CD4-positive, alpha-beta T cell treated with Interleukin-2 at 100 ng/mL for 4 hours (primary cell): ENCODE measurements around the gene PDGFB.
"Not testable (repeated sequence)": the region's sequence is repeated elsewhere in the genome, so short reads cannot be mapped to it uniquely, and the experiment has no call there.

Source experiments
- DNase-seq: peaks from one replicate; pipeline ENCODE4 v3.0.0-alpha.2; 2020; ENCODE audit warnings: low spot score

PDGFB gene

GRCh38 chr22:39226353-39226752 lies 18.4 kb downstream of the PDGFB start:
- DNase-seq: no peak

DNA sequence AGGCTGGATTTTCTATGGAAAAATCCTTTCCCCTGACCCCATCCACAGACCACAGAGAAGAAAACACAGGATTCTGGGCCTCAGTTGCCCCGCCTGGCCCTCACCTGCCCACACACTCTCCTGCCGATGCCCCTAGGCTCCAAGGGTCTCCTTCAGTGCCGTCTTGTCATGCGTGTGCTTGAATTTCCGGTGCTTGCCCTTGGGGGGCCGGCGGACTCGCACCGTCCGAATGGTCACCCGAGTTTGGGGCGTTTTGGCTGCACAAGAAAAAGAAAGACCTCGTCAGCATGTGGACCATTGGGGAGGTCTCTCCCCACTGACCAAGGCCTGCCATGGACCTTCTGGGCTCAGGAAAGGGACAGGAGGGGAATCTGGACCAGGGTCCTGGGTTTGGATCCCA lies 19.2 kb downstream of the PDGFB start:
- DNase-seq: no peak

GRCh38 chr22:39224550-39224949 lies 20.2 kb downstream of the PDGFB start:
- DNase-seq: no peak

- peak; percentile 13 for DNase-seq
Measured at GRCh38 chr22:39223091-39223710, 21.6 kb downstream of the PDGFB start.

GRCh38 chr22:39221999-39222686 lies 22.6 kb downstream of the PDGFB start:
- DNase-seq: no peak

DNA sequence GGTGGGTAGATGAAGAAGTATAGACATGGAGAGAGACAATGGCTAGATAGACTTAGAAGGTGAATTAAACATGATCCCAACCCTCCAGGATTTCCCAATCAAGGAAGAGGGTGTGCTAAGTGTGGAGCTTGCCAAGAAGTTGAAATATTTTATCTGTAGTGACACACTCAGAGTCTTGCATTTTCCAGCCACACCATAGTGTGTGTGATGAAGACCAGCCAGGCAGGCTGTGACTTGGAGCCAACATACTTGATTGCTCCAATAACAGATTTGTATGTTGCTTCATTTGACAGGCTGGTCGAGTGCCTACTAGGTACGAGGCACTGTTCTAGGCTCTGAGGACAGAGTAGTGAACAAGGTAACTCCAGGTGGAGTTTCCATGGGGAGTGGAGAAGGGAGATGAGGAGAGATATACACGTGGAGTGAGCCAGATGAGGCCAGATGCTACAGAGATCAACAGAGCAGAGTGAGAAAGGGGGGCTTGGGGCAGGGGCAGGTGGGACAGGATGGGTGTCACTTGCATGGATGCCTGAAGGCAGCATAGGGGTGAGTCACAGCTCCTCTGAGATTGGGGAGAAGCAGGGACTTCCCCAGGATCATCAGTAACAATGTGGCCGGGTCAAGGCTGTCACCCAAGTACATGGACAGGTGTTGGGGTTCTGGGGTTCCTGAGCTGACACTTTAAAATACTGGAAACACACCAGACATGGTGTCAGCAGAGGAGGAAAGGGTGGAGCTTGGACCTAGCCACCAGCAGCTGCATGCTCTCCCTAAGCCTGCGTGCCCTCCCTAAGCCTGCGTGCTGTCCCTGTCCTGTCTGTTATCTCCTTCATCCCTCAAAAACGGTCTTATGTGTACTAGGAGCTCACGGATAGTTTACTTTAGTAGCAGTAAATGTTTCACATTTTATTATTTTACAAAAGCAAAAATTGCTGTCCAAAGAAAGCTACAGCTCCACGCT lies 23.6 kb downstream of the PDGFB start:
- peak; percentile 30 for DNase-seq

DNA sequence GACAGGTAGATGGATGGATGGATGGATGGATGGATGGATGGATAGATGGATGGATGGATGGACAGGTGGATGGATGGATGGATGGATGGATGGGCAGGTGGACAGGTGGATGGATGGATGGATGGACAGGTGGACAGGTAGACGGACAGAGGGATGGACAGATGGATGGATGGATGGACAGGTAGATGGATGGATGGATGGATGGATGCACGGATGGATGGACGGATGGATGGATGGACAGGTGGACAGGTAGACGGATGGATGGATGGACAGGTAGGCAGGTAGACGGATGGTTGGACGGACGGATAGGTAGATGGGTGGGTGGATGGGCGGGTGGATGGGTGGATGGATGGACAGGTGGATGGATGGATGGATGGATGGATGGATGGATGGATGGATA lies 24.3 kb downstream of the PDGFB start:
- no peak for DNase-seq

- no peak for DNase-seq
Measured at GRCh38 chr22:39219071-39220039, 25.4 kb downstream of the PDGFB start.

DNA sequence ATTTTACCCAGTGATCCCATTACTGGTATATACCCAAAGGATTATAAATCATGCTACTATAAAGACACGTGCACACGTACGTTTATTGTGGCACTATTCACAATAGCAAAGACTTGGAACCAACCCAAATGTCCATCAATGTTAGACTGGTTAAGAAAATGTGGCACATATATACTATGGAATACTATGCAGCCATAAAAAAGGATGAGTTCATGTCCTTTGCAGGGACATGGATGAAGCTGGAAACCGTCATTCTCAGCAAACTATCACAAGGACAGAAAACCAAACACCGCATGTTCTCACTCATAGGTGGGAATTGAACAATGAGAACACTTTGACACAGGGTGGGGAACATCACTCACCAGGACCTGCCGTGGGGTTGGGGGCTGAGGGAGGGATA lies 26.4 kb downstream of the PDGFB start:
- DNase-seq: not testable (repeated sequence)

DNA sequence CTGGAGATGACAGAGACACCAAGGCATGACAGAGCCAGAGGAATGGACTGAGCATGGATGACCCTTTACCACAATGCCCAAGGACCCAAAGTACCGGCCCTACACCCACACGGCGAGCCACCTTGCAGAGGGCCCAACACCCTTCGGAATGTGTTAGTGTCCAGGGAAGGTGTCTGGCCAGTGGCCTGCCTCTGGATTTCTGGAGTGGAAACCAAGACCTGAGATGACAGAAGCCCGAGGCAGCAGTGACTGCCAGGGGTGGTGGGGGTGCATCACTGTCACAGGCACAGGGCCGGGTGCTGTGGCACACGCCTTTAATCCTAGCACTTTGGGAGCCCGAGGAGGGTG lies 28.7 kb downstream of the PDGFB start:
- no peak for DNase-seq

DNA sequence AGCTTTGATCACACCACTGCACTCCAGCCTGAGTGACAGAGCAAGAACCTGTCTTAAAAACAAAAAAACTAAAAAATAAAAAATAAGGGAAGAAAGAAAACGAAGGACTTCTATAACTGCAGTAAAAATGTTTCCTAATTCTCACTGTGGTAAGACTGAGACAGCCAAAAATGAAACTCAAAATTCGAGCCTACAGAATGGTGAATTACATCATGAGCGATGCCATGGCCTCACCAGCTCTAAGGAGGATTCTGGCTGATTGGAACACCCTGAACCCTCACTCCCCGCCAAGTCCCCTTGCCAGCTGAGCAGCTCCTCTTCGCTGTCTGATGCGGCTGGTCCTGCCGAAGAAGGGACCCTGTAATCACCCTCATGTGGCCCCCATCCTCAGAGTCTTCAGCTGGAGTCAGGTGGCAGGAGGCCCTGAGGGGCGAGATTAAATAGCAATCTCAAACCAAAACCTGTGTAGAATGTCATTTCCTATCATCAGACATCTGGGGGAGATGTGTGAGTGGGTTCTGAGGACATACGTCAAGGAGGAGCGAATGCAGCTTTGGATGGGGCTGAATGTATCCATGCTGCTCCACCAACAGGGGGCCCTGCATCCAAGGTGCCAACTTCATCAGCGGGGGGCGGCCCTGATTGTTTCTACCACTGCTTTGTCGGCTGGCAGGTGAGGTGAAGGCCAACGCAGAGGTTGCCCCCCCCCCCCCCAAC lies 29.2 kb downstream of the PDGFB start:
- DNase-seq: peak; percentile 41

- DNase-seq: no peak
Measured at GRCh38 chr22:39215070-39215396, 29.7 kb downstream of the PDGFB start.

GRCh38 chr22:39214383-39215069 lies 30.3 kb downstream of the PDGFB start:
- DNase-seq: no peak

DNA sequence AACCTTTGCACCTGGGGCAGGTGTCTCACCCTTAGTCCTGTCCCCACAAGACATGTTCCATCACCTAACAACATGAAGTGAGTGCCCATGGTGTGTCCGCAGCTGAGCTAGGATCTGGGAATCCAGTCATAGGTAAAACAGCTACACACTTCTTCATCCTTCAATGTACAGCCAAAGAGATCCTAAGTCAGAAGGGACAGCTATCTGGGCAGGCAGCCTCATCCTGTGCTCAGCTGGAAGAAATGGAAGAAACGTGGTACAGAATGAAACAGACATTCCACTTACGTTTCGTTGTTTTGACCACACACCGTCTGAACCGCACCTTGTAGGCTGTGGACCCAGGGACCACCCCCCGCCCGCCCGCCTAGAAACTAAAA lies 30.8 kb downstream of the PDGFB start:
- no peak for DNase-seq

DNA sequence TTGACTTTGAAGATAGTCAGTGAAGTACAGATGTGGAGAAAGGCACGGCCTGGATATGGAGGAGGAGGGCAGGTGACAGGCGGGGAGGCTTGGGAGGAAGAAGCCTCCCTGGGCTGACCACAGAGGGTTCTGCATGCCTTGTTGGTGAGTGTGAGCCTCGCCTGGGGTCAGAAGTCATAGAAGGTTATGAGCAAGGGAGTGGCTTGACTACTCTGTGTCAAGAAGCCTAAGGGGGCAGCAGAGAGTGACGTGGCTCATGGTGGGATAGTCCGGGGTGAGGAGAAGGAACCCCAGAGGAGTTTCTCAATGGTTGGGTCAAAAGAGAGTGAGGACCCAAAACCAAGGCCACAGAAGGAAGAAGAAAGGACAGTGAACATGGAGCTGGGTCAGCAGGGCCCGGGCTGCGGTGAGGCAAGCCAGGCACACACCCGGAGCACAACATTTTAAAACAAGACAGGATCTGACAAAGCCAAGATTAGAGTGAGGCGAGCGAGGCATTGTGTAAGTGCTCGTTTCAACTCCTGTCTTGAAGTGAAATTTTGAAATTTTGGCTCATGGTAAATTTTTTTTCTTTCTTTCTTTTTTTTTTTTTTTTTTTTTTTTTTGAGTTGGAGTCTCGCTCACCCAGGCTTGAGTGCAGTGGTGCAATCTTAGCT lies 31.9 kb downstream of the PDGFB start:
- DNase-seq: no peak

DNA sequence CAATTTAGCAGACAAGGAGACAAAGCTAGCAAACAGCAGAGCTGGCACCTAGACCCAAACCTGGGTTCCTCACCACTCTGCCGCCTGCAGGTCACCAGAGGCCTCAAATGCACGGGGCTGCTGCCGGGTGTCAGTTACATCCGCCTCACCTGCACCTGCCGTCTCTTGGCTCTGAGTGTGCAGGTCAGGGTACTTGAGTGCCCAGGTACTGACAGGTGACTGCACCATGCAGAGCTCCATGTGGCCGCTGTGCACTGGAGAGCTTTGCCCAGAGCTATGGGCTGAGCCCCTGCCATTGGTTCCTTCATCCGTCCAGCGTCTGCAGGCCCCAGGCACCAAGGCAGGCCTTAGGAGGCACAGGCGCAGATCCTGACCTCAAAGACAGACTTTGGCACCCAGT lies 35.0 kb downstream of the PDGFB start:
- DNase-seq: no peak

GRCh38 chr22:39208013-39208680 lies 36.6 kb downstream of the PDGFB start:
- DNase-seq: no peak

GRCh38 chr22:39207141-39208012 lies 37.4 kb downstream of the PDGFB start:
- peak; percentile 20 for DNase-seq

GRCh38 chr22:39206491-39206890 lies 38.3 kb downstream of the PDGFB start:
- DNase-seq: no peak
